Measurements from ENCODE around the gene PEX16.

PEX16 gene

DNA sequence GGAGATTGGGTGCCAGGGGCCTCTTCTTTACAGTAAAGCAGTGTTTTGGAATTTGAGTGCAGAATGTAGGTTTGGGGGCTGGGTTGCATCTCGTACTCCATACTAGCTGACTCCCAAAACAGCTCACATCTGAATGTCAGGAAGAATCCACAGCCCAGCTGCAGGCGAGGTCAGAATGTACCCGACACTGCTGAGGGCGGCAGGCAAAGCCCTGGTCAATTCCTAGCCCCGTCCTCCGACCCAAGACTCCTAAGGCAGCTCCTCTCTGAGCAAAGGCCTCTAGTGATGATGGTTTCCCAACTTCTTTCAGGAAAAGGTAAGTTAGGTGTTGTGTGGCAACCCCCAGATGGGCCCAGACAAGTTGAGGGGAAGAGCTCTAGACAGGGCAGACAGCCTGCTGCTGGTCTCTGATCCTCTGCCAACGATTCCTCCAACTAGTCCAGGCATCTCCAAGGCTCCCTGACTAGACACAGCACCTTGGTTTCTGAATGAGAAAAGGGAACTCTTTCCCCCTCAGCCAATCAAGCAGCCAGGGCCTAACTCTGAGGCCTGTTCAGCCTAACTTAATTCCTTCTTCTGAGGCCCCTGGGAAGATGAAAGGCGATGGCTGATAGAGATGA, 13.4 kb upstream of the PEX16 start:
- DNase-seq = no peak

DNA sequence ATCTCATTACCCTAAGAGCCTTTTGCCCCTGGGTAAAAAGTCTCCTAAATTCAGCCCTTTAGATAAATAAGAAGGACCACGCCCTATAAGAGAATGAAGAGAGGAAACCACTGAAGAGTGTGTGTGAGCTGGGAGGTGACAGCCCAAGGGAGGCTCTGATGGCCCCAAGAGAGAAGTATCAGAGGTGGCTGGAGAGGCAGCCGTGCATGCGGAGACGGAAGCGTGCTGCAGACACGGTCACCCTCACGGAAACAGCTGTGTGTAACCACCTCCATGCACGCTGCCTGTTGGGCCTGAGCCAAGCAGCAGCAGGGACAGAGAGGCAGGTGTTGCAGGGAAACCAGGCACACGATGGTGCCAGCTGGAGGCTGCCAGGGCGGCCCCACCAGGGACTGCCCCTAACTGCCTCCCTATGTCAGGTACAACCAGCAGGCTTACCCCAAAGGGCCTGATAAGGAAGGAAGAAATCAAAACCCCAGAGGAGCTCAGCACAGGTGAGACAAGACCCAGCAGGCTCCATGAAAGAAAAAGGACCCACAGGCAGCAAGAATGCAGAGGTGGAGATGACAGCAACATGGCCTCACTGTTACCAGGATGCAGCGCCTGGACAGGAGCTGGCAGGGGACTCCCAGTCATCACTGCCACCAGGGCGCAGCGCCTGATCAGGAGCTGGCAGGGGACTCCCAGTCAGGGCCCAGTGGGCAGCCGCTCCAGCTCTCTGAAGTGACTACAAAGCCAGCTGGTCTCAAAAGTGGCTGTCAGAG, 12.5 kb upstream of the PEX16 start:
- DNase-seq = no peak

DNA sequence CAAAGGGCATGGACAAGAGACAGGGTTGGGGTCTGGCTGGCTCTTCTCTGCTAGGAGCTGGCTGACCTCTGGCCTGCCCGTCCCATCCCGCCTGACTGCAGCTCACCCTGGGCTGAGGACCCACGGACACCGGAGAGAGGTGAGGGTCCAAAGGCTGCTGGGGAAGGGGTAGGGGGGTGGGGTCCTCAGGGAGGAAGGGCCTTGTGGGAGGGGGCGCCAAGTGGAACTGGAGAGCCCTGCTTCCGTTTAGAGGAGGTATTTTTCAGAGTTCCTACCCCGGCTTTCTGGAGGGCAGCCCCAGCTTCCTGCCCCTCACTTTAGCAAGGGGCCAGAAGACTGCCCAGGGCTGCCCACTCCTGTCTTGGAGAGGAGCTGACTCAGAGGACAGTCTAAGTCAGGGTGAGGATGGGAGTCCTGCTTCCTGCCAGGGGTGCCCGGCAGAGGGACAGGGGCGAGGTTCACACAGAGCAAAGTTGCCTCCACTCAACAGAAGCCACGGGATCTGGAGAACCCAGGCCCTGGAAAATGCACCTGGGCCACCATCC, 11.9 kb upstream of the PEX16 start:
- no peak for DNase-seq

DNA sequence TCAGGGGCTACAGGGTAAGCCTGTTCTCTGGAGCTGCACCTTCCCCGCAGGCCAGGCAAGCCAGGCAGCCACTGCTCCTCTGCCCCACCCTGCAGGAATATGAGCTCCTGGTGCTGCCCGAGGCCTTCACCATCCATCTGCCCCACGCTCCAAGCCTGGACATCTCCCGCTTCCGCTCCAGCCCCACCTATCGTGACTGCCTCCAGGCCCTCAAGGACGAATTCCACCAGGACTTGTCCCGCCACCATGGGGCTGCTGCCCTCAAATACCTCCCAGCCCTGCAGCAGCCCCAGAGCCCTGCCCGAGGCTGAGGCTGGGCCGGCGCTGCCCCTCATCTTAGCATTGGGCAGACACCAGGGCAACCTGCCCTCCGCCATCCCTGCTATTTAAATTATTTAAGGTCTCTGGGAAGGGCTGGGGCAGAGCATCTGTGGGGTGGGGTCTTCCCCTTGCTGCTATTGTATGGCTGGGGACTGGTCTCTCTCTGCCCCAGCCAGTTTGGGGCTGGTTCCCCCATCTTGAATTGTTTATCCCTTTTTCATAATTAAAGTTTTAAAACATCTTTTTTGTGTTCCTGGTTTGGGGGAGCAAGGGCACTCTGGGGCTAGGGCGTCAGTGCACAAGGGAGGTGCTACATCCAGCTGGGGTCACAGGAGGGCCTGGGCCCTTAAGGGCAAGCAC, 11.0 kb upstream of the PEX16 start:
- DNase-seq = no peak

- no peak for DNase-seq
Measured at GRCh38 chr11:45927684-45928413, 10.2 kb upstream of the PEX16 start.

DNA sequence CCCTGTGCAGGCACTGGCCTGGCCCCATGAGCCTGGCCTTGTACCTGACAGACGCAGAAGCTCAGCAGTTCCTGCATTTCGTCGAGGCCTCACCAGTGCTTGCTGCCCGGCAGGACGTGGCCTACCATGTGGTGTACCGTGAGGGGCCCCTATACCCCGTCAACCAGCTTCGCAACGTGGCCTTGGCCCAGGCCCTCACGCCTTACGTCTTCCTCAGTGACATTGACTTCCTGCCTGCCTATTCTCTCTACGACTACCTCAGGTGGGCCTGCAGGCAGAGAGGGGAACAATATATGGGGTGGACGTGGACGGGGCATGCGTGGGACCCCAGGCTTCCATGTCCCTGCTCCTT, 9.6 kb upstream of the PEX16 start:
- no peak for DNase-seq

DNA sequence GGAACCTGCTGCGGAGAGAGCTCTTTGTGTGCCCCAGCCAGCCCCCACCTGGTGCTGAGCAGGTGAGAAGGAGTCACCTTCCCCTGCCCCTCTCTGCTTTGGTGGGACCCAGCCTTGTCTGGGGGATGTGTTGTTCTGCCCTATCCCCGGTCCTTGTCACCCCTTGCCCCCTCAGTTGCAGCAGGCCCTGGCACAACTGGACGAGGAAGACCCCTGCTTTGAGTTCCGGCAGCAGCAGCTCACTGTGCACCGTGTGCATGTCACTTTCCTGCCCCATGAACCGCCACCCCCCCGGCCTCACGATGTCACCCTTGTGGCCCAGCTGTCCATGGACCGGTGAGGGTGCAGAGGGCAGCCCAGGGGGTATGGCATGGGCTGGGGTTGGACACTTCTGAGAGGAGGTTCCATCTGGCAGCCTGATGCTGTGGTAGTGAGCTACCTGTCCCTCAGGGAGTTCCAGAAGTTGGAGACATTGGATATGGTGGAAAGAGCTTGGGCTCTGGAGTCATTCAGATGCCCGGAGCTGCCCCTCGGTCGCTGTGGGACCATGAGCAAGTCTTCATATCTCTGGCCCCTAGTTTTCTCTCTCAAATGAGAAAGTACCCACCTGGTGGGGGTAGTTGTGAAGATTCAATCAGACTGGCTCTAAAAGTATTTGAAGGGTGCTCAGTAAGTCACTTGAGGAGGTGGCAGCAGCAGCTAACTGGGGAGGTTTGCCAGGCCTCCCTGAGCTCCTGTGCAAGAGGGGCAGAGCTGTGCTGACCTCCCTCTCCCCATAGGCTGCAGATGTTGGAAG, 9.1 kb upstream of the PEX16 start:
- DNase-seq = no peak

DNA sequence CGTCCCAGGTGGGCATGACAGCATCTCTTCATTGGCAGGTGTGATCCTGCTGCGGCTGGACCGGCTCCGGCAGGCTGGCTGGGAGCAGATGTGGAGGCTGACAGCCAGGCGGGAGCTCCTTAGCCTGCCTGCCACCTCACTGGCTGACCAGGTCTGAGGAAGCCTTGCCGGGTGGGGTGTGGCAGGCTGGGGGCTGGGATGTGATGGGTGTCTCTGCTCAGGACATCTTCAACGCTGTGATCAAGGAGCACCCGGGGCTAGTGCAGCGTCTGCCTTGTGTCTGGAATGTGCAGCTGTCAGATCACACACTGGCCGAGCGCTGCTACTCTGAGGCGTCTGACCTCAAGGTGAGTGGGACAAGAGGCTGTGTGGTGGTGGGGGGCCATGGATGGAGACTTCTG, 8.3 kb upstream of the PEX16 start:
- no peak for DNase-seq

GRCh38 chr11:45925550-45925949, 7.9 kb upstream of the PEX16 start:
- DNase-seq = no peak

GRCh38 chr11:45924927-45925326, 7.2 kb upstream of the PEX16 start:
- no peak for DNase-seq

DNA sequence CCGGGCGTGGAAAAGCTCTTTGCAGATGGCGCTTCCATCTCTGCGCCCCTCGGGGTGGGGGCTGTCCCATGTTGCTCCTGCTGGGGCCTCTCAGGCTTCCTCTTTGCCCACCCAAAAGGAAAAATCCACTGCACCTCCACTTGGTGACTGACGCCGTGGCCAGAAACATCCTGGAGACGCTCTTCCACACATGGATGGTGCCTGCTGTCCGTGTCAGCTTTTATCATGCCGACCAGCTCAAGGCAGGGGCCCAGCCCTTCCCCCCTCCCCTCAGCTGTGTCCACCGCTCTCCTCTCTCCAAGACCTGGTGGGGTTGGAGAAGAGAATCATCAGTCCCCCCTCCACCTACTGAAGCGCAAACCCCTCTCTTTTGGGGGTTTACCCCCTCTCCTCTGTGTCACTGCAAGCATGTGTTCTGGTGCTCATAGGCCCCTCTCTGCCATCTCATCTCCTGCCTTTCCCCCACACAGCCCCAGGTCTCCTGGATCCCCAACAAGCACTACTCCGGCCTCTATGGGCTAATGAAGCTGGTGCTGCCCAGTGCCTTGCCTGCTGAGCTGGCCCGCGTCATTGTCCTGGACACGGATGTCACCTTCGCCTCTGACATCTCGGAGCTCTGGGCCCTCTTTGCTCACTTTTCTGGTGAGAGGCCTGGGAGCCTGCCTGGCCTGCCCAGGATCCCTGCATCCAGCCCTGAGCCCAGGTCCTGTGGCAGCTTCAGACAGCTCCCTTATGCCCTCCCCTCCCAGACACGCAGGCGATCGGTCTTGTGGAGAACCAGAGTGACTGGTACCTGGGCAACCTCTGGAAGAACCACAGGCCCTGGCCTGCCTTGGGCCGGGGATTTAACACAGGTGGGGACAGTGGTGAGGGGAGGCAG, 6.6 kb upstream of the PEX16 start:
- DNase-seq = no peak

DNA sequence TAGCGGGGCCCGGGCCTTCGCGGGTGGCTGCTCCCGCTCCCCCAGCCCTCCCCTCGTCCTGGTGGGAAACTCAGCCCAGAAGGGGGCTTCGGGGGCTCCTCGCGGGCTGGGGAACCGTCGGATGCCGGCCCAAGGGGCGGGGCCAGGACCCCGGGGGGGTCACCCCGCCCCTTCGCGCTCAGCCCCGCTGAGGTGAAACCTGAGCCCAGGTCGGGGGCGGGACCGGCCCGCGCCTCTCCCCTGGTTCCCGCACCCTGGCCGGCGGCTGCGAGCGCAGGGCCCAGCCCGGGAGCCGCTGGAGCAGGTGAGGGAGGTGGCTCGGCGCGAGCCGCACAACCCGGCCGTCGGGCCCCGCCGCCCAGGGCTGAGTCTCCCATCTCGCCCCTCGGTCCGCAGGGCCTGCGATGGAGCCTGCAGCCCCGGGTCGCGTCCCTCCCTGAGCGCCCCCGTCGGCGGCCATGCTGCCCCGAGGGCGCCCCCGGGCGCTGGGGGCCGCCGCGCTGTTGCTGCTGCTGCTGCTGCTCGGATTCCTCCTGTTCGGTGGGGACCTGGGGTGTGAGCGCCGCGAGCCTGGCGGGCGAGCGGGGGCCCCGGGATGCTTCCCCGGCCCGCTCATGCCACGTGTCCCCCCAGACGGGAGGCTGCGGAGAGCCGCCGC, 4.9 kb upstream of the PEX16 start, which contains the start of gene LARGE2:
LARGE2 (plus strand) TSS at position 232 of the 658 bp plus-strand sequence; CDS start at position 459, 227 bp downstream.
- no peak for DNase-seq

- DNase-seq = no peak
Measured at GRCh38 chr11:45921561-45922424, 4.1 kb upstream of the PEX16 start.

GRCh38 chr11:45920531-45921477, 3.1 kb upstream of the PEX16 start:
- no peak for DNase-seq

DNA sequence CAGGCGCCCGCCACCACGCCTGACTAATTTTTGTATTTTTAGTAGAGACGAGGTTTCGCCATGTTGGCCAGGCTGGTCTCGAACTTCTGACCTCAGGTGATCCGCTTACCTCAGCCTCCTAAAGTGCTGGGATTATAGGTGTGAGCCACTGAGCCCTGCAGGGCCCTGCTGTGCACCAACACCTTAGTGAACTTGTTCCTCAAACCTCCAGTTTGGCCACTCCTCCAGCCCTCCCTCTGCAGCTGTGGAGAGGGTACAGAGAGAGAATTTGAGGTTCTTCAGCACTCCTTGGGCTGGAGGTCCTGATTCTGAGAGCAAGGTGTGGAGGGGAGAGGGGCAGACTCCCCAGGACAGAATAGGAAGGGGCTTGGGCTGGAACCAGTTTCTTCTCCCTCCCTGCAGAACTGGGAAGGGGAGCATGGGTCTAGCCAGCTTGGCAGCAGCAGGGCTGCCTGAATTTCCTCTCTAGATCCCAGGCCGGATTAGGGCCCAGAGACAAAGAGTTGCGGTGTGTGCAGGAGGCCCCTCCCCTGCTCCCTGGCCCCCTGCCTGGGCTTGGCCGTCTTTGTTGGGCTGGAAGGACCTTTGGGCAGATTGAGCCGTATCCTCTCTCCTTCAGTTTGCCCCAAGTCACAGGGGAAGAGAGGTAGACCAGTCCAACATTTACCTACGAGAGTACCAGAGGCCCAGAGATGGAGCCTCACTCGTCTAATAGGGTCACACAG, 2.3 kb upstream of the PEX16 start:
- DNase-seq = no peak

- no peak for DNase-seq
Measured at GRCh38 chr11:45918962-45919675, 1.4 kb upstream of the PEX16 start.

DNA sequence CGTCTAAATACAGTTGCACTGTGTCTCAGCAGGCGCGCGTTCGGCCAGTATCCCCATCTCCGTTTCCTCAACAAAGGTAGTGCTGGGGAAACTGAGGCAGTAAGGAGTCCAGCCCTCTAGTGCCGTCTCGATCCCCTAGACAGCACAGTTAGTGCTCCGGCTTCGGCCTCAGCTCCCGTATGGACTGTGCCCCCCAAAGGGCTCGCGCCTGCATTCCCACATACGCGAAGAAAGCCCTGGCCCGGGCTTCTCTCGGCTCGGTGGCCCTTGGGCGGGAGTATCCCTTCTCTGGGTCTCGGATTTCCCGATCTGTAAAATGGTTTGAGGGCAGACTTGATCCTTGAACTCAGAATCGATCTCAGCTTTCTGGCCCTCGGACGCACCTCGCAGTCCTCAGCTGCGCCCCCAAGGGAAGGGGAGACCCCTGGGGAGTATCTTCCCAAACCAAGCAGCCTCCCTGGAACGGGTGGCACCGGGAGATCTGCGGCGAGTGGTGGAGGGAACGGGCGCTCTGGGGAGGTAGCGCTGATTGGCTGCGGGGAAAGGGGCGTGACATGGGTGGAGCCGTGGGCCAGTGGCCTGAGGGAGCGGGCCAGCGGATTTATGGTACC, 759 bp upstream of the PEX16 start:
- peak; percentile 54 to 74 for DNase-seq

Data from NCI-H446 (cell line).